Fibroblast of lung (primary cell): ENCODE data around the gene OR8D1. TPM values are rescaled to one million over a fixed set of nuclear protein-coding genes. Genes with fewer than 3 reads are reported as not detected.

Experiments
- DNase-seq, 2 donors: peaks; one replicate each; pipeline versions ENCODE4 v3.0.0 to v3.0.0-alpha.2; 2010; ENCODE audit warnings: low read depth in 2 of 2
- H2AFZ ChIP-seq: 2 replicates; pipeline ENCODE4 v1.5.1; 2012; ENCODE audit warnings: low read length, control low read depth, inconsistent platforms
- H3K27ac ChIP-seq: 2 replicates; pipeline ENCODE4 v1.5.1; 2011; ENCODE audit warnings: low read length, control low read depth; ENCODE audit not compliant: insufficient read depth
- H3K27me3 ChIP-seq: 2 replicates; pipeline ENCODE4 v1.5.1; 2011; ENCODE audit warnings: mild to moderate bottlenecking, low read length; ENCODE audit not compliant: control insufficient read depth, insufficient read depth
- H3K36me3 ChIP-seq: 2 replicates; pipeline ENCODE4 v1.5.1; 2011; ENCODE audit warnings: low read length; ENCODE audit not compliant: control insufficient read depth, insufficient read depth
- H3K4me1 ChIP-seq: 2 replicates; pipeline ENCODE4 v1.5.1; 2011; ENCODE audit warnings: low read length; ENCODE audit not compliant: control insufficient read depth, insufficient read depth; ENCODE audit errors: extremely low read depth
- H3K4me2 ChIP-seq: 2 replicates; pipeline ENCODE4 v1.5.1; 2011; ENCODE audit warnings: low read length, control low read depth; ENCODE audit not compliant: insufficient read depth; ENCODE audit errors: extremely low read depth
- H3K4me3 ChIP-seq, 4 experiments: fragments of 200-600 bp in 1 of 4; sonication (generic) in 1 of 4; replicated peaks in 1 of 4; 2 replicates each; pipeline ENCODE4 v1.5.1; 2011 to 2016; ENCODE audit warnings: low read length in 4 of 4, low read depth in 3 of 4, mild to moderate bottlenecking in 3 of 4, control low read depth in 2 of 4, inconsistent platforms in 1 of 4, mixed read lengths in 1 of 4; ENCODE audit not compliant: insufficient read depth in 1 of 4; ENCODE audit errors: control extremely low read depth in 1 of 4
- H3K79me2 ChIP-seq: 2 replicates; pipeline ENCODE4 v1.5.1; 2012; ENCODE audit warnings: mild to moderate bottlenecking, low read length, inconsistent platforms; ENCODE audit not compliant: control insufficient read depth, insufficient read depth
- H3K9ac ChIP-seq: 2 replicates; pipeline ENCODE4 v1.5.1; 2011; ENCODE audit warnings: mild to moderate bottlenecking, low read length, control low read depth; ENCODE audit not compliant: insufficient read depth
- H3K9me3 ChIP-seq: 2 replicates; pipeline ENCODE4 v1.5.1; 2012; ENCODE audit warnings: low read depth, low read length; ENCODE audit not compliant: control insufficient read depth, insufficient read depth
- H4K20me1 ChIP-seq: 2 replicates; pipeline ENCODE4 v1.5.1; 2011; ENCODE audit warnings: low read length; ENCODE audit not compliant: control insufficient read depth, insufficient read depth; ENCODE audit errors: extremely low read depth
- EZH2 ChIP-seq: IDR thresholded peaks from 2 replicates; pipeline ENCODE4 v1.5.1; 2012; ENCODE audit warnings: low read length, control low read depth, mild to moderate bottlenecking; ENCODE audit errors: missing control alignments
- polyA plus RNA-seq, 2 donors: library from polyadenylated mRNA; depleted of rRNA in 1 of 2; stranded (reverse) in 1 of 2; unstranded in 1 of 2; fragments of >200 nt; gene quantifications; 2 replicates each; pipeline ENCODE4 v1.2.1, GENCODE V29; 2011 to 2012; ENCODE audit warnings: missing spikeins in 1 of 2
- total RNA-seq: library from RNA; depleted of rRNA; stranded (reverse); fragments of >200 nt; gene quantifications from 2 replicates; pipeline ENCODE4 v1.2.1, GENCODE V29; 2014
- TF ChIP-seq, protein P1 (sequence below), 2 donors: IDR thresholded peaks in 1 of 2; conservative IDR thresholded peaks in 1 of 2; 1 replicate in 1 of 2; 2 replicates in 1 of 2; pipeline ENCODE4 v1.5.1; 2011 to 2012; ENCODE audit warnings: low read length in 2 of 2, control low read depth in 1 of 2, inconsistent platforms in 1 of 2, low read depth in 1 of 2, mild to moderate bottlenecking in 1 of 2

OR8D1 gene
- total and polyA plus RNA-seq, 2 donors (not counting 1 experiment from before 2014, with no cell fraction given) = not detected

DNA sequence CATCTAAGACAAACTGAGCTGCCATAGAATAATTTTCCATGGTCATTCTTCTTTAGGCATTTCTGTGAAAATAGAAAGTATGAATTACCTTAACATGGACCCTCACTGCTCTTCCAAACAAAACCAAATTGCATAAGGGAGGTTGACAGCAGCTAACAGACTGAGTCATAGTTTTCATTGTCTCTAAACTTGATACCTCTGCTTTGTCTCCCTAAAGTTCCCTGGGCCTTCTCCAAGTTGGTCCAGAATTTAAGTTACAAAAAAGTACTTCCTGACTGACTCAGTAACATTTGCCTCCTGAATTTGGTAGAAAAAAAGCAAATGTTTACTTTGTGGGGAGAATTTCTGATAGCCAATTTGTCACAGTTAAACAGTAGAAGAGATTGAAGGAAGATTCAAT, 3.0 kb downstream of the OR8D1 start:
- H3K9ac ChIP-seq = no peak overlapping the region
- TF ChIP-seq, protein P1, sequence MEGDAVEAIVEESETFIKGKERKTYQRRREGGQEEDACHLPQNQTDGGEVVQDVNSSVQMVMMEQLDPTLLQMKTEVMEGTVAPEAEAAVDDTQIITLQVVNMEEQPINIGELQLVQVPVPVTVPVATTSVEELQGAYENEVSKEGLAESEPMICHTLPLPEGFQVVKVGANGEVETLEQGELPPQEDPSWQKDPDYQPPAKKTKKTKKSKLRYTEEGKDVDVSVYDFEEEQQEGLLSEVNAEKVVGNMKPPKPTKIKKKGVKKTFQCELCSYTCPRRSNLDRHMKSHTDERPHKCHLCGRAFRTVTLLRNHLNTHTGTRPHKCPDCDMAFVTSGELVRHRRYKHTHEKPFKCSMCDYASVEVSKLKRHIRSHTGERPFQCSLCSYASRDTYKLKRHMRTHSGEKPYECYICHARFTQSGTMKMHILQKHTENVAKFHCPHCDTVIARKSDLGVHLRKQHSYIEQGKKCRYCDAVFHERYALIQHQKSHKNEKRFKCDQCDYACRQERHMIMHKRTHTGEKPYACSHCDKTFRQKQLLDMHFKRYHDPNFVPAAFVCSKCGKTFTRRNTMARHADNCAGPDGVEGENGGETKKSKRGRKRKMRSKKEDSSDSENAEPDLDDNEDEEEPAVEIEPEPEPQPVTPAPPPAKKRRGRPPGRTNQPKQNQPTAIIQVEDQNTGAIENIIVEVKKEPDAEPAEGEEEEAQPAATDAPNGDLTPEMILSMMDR (conservative IDR thresholded peaks at IDR 0.05 in 1 of 2, IDR thresholded peaks at IDR 0.05 in 1 of 2; ENCODE audit: low read depth in 1 of 2, low read length in 2 of 2) = no peak
- TF ChIP-seq EZH2 = no peak
- peak in 1 of 2 donors; percentile 63 for DNase-seq
- H3K9me3 ChIP-seq = no peaks in the 10 kb centered on the region
- H3K4me2 ChIP-seq = no peak overlapping the region
- no peaks in the 10 kb centered on the region for H3K27me3 ChIP-seq
- no peak overlapping the region for H3K4me3 ChIP-seq
- no peaks in the 10 kb centered on the region for H3K36me3 ChIP-seq
- H2AFZ ChIP-seq = no peak overlapping the region
- no peaks in the 10 kb centered on the region for H4K20me1 ChIP-seq
- H3K79me2 ChIP-seq = no peaks in the 10 kb centered on the region
- no peaks in the 10 kb centered on the region for H3K4me1 ChIP-seq
- H3K27ac ChIP-seq = no peak overlapping the region

DNA sequence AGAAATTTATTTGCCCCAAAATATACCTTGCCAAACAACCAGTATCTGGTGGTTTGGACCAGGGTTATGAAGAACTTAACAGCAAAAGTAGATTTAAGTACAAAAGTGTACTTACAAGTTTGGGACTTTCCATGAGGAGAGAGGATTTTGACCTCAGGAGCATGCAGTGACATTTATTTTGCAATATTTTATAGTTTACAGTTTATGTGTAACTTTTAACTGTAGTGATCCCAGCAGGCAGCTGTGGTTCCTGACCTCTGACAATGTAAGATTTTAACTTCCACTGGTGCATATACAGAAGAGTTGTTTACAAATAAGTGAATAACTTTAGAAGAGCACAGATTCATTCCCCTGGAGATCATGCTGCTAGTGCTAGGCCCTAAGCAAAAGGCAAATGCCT, 6.7 kb downstream of the OR8D1 start:
- Histone ChIP-seq H3K4me2 (no peak overlapping the region), H3K9me3 (no peaks in the 10 kb centered on the region), H3K4me1 (no peaks in the 10 kb centered on the region), H3K27ac (no peak overlapping the region), H3K4me3 (no peak overlapping the region), H3K79me2 (no peaks in the 10 kb centered on the region), H2AFZ (no peak overlapping the region), H3K36me3 (no peaks in the 10 kb centered on the region), H4K20me1 (no peaks in the 10 kb centered on the region), H3K9ac (no peak overlapping the region), H3K27me3 (no peaks in the 10 kb centered on the region)
- no peak for DNase-seq
- no peak for TF ChIP-seq EZH2
- TF ChIP-seq, protein P1 (conservative IDR thresholded peaks at IDR 0.05 in 1 of 2, IDR thresholded peaks at IDR 0.05 in 1 of 2; ENCODE audit: low read depth in 1 of 2, low read length in 2 of 2) = no peak

DNA sequence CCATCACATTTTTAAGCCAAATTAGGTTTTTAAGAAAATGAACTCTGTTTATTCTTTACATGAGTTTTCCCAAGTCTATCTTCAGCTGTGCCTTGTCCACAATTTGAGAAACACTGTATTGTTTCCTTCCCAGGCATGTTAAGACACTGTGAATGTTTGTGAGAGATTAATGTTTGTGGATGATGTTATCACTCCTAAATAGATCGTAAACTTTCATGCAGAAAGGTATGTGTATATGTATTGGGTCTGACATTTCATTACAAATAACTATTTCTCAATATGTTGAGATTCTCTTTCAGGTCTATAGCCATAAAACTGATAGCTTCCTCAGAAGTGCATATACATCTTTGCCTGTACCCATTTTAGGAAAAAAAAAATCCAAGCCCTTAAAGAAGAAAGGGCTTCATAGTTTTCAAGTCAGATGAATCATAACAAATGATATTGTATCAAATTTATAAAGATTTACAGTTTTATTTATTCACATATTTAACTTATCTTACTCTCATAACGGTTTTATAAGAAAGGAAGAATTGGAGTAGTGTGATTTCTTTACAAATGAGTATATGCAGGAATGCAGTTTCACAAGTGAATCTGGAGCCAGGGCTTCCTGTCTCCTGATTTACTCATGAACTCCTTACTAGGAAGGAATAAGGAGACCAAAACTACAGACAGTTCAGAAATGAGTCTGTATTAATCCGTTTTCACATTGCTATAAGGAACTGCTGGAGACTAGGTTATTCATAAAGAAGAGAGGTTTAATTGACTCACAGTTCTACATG, 11.2 kb downstream of the OR8D1 start:
- Histone ChIP-seq H3K9ac (no peak overlapping the region), H3K4me3 (no peak overlapping the region), H3K79me2 (no peaks in the 10 kb centered on the region), H3K27ac (no peak overlapping the region), H3K4me1 (no peaks in the 10 kb centered on the region), H3K4me2 (no peak overlapping the region), H4K20me1 (no peaks in the 10 kb centered on the region), H2AFZ (no peak overlapping the region), H3K27me3 (no peaks in the 10 kb centered on the region), H3K36me3 (no peaks in the 10 kb centered on the region), H3K9me3 (no peaks in the 10 kb centered on the region)
- TF ChIP-seq, protein P1 (conservative IDR thresholded peaks at IDR 0.05 in 1 of 2, IDR thresholded peaks at IDR 0.05 in 1 of 2; ENCODE audit: low read depth in 1 of 2, low read length in 2 of 2) = no peak
- TF ChIP-seq EZH2 = no peak
- DNase-seq = no peak
